ENCODE measurements around the gene RFX3. TPM values are rescaled to one million over a fixed set of nuclear protein-coding genes. Genes with fewer than 3 reads are reported as not detected.

Gene RFX3
- total RNA-seq, 1 experiment from 2014 or later: 9.9 TPM

GRCh38 chr9:3247211-3247610 is 278.6 kb downstream of the RFX3 start:
- H3K4ac ChIP-seq (ENCODE audit: low read depth, low read length): no peak overlapping the region
- H2BK20ac ChIP-seq (ENCODE audit: low read depth, low read length, poor library complexity, severe bottlenecking): no peak overlapping the region
- no peak overlapping the region for H3K56ac ChIP-seq (ENCODE audit: insufficient read length, low read depth, low read length)
- no peaks in the 10 kb centered on the region for H3K9me3 Mint-ChIP-seq
- no peak overlapping the region for H3K27ac Mint-ChIP-seq
- no peak for DNase-seq
- H3K23ac ChIP-seq (ENCODE audit: insufficient read length, low read depth, low read length): no peak overlapping the region
- no peak for TF ChIP-seq CTCF (conservative IDR thresholded peaks at IDR 0.05)
- WGBS (ENCODE audit: extremely low coverage, insufficient read length, low lambda C conversion rate): no CpG with 5 or more reads among the region's 3 CpGs
- peaks cover 4 to 5% of the 10 kb centered on the region in 2 experiments; a peak in 3 of 4 replicates for H3K4me1 Mint-ChIP-seq
- H3K14ac ChIP-seq (ENCODE audit: insufficient read depth, low read length): no peak overlapping the region
- H3K79me1 ChIP-seq (ENCODE audit: insufficient read depth, low read depth, low read length, poor library complexity, severe bottlenecking): no peaks in the 10 kb centered on the region
- H3K4me2 ChIP-seq (ENCODE audit: insufficient read depth, insufficient read length, low read length): no peak overlapping the region
- no peak overlapping the region for H3K18ac ChIP-seq (ENCODE audit: insufficient read length, low read depth, low read length)
- peaks cover 0 to 6% (median 0%) of the 10 kb centered on the region in 3 experiments; a peak in 4 of 7 replicates for H3K36me3 Mint-ChIP-seq (ENCODE audit: insufficient read depth in 1 of 3, low read depth in 3 of 3)
- no peaks in the 10 kb centered on the region for H4K20me1 ChIP-seq (ENCODE audit: control insufficient read depth, insufficient read depth, insufficient read length)
- no peaks in the 10 kb centered on the region for H3K23me2 ChIP-seq (ENCODE audit: insufficient read length, low read depth, low read length, poor library complexity, severe bottlenecking)
- H2BK5ac ChIP-seq (ENCODE audit: insufficient read length, low read length): no peak overlapping the region
- H3K9me3 ChIP-seq (ENCODE audit: control insufficient read depth, low read depth, low read length): no peaks in the 10 kb centered on the region
- no peak overlapping the region for H3K4me3 Mint-ChIP-seq
- H4K5ac ChIP-seq (ENCODE audit: insufficient read length, low read depth, low read length): no peak overlapping the region
- no peak overlapping the region for H2BK120ac ChIP-seq (ENCODE audit: low read depth, low read length, poor library complexity, severe bottlenecking)
- H4K8ac ChIP-seq (replicated peaks; ENCODE audit: insufficient read length, low read depth, low read length): no peak overlapping the region
- H2AK5ac ChIP-seq (ENCODE audit: insufficient read length, low read length): no peak overlapping the region
- H3K9ac ChIP-seq (ENCODE audit: extremely low read depth, insufficient read length, low read length): no peak overlapping the region
- no peaks in the 10 kb centered on the region for H3K27me3 Mint-ChIP-seq (ENCODE audit: low read depth)
- H2BK12ac ChIP-seq (ENCODE audit: insufficient read length, low read depth, low read length): no peak overlapping the region
- no peak overlapping the region for H3T11ph ChIP-seq (ENCODE audit: low read length)
- no peaks in the 10 kb centered on the region for H3K27me3 ChIP-seq (ENCODE audit: insufficient read depth, low read length)
- H4K91ac ChIP-seq (ENCODE audit: insufficient read length, low read depth, low read length): no peak overlapping the region
- H2AFZ ChIP-seq (ENCODE audit: low read length): no peak overlapping the region
- no peaks in the 10 kb centered on the region for H3K79me2 ChIP-seq (ENCODE audit: insufficient read depth, low read length)
- H3K4me1 ChIP-seq (ENCODE audit: insufficient read depth, low read length): no peaks in the 10 kb centered on the region
- no peak overlapping the region for H3K27ac ChIP-seq (ENCODE audit: insufficient read length, low read depth, low read length)
- no peak overlapping the region for H2BK15ac ChIP-seq (ENCODE audit: low read depth, low read length)

Data from H9 (cell line).